Measurements from ENCODE around the gene PDE4B.

The PDE4B gene

DNA sequence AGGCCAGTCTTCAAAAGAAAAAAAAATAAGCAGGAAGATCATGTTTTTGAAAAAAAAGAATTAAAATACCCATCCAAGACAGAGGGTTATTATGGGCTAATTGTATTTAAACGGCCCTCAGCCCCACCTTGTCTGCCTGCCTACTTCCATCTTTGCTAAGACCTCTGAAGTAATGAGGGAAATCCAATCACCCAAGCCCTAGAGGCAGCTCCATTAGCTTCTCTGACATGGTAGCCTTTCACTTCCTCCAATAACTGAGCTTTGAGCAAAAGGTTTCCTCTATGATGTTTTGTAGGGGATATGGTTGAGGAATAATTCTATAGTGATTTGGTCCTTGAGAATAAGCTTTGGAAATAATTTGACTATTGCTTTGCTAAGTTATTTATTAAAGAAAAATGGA lies 563.1 kb downstream of the PDE4B start:
- Histone ChIP-seq H3K4me3 (ENCODE audit: low read length) (no peak overlapping the region), H3K36me3 (replicated peaks; ENCODE audit: low read depth, low read length) (peaks cover 27% of the 10 kb centered on the region), H3K9me3 (ENCODE audit: insufficient read depth, low read length) (no peaks in the 10 kb centered on the region), H3K27ac (ENCODE audit: low read length) (0 out of 2 replicates have a peak overlapping the region, but pooled peaks have one; percentile 9), H3K79me2 (ENCODE audit: low read length) (peaks cover 98% of the 10 kb centered on the region), H3K4me1 (ENCODE audit: low read length) (peaks cover 91% of the 10 kb centered on the region), H4K20me1 (ENCODE audit: insufficient read depth, low read length) (peaks cover 49% of the 10 kb centered on the region), H2AFZ (ENCODE audit: low read depth, low read length) (no peak overlapping the region), H3K4me2 (ENCODE audit: low read length) (peak overlapping the region; percentile 8), H3K9ac (ENCODE audit: low read length) (no peak overlapping the region), H3K27me3 (ENCODE audit: low read depth, low read length) (no peaks in the 10 kb centered on the region)
- TF ChIP-seq, protein P1, sequence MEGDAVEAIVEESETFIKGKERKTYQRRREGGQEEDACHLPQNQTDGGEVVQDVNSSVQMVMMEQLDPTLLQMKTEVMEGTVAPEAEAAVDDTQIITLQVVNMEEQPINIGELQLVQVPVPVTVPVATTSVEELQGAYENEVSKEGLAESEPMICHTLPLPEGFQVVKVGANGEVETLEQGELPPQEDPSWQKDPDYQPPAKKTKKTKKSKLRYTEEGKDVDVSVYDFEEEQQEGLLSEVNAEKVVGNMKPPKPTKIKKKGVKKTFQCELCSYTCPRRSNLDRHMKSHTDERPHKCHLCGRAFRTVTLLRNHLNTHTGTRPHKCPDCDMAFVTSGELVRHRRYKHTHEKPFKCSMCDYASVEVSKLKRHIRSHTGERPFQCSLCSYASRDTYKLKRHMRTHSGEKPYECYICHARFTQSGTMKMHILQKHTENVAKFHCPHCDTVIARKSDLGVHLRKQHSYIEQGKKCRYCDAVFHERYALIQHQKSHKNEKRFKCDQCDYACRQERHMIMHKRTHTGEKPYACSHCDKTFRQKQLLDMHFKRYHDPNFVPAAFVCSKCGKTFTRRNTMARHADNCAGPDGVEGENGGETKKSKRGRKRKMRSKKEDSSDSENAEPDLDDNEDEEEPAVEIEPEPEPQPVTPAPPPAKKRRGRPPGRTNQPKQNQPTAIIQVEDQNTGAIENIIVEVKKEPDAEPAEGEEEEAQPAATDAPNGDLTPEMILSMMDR (IDR thresholded peaks at IDR 0.05; ENCODE audit: low read depth, low read length): no peak
- no peak for TF ChIP-seq EZH2phosphoT487 (IDR thresholded peaks at IDR 0.05; ENCODE audit: low read depth)

DNA sequence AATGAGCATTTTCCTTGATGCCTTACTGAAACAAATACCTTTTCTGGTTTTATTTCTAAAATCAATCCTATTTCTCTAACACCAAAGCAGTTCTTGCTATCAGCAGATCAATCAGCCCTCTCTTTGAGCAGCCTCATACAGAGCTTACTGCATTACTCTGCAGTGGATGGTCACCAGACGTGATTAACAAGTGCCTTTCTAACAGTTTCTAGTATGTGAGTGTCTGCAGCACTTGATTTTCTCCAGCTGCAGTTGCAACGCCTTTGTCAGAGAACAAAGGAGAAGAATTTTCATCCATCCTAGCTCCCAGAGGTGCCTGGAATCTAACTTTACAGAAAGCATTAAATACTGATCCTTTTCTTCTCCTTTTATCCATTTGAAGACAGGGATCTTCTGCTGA lies 563.9 kb downstream of the PDE4B start:
- no peak overlapping the region for H3K4me2 ChIP-seq (ENCODE audit: low read length)
- TF ChIP-seq, protein P1 (IDR thresholded peaks at IDR 0.05; ENCODE audit: low read depth, low read length): no peak
- no peak for TF ChIP-seq EZH2phosphoT487 (IDR thresholded peaks at IDR 0.05; ENCODE audit: low read depth)
- H3K36me3 ChIP-seq (replicated peaks; ENCODE audit: low read depth, low read length): peaks cover 30% of the 10 kb centered on the region
- peaks cover 88% of the 10 kb centered on the region for H3K4me1 ChIP-seq (ENCODE audit: low read length)
- H2AFZ ChIP-seq (ENCODE audit: low read depth, low read length): no peak overlapping the region
- H3K79me2 ChIP-seq (ENCODE audit: low read length): peaks cover 95% of the 10 kb centered on the region
- H3K9ac ChIP-seq (ENCODE audit: low read length): no peak overlapping the region
- H3K9me3 ChIP-seq (ENCODE audit: insufficient read depth, low read length): no peaks in the 10 kb centered on the region
- no peak overlapping the region for H3K4me3 ChIP-seq (ENCODE audit: low read length)
- H4K20me1 ChIP-seq (ENCODE audit: insufficient read depth, low read length): peaks cover 41% of the 10 kb centered on the region
- H3K27me3 ChIP-seq (ENCODE audit: low read depth, low read length): no peaks in the 10 kb centered on the region
- H3K27ac ChIP-seq (ENCODE audit: low read length): no peak overlapping the region

DNA sequence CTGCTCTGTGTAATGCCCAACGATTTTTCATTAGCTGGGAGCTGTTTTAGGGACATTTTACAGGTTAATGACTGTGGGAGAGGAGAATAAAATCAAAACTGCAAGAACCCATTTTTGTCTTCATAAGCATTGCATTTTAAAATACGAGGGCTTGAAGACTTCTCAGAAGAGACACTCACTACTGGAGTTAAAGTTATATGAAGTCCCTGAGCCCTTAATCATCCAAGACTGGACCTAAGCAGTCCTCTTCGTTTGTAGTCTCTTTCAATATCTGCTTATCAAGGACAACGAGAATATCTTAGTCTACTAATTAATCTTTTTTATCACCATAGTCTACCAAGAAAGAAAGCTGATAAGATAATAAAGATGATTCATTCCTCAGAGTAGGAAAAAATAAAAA lies 564.3 kb downstream of the PDE4B start:
- Histone ChIP-seq H3K36me3 (replicated peaks; ENCODE audit: low read depth, low read length) (peaks cover 32% of the 10 kb centered on the region), H3K9me3 (ENCODE audit: insufficient read depth, low read length) (no peaks in the 10 kb centered on the region), H3K4me3 (ENCODE audit: low read length) (no peak overlapping the region), H3K27me3 (ENCODE audit: low read depth, low read length) (no peaks in the 10 kb centered on the region), H2AFZ (ENCODE audit: low read depth, low read length) (no peak overlapping the region), H3K4me2 (ENCODE audit: low read length) (no peak overlapping the region), H3K27ac (ENCODE audit: low read length) (no peak overlapping the region), H3K9ac (ENCODE audit: low read length) (no peak overlapping the region), H3K4me1 (ENCODE audit: low read length) (peaks cover 88% of the 10 kb centered on the region), H3K79me2 (ENCODE audit: low read length) (peaks cover 95% of the 10 kb centered on the region), H4K20me1 (ENCODE audit: insufficient read depth, low read length) (peaks cover 37% of the 10 kb centered on the region)
- TF ChIP-seq, protein P1 (IDR thresholded peaks at IDR 0.05; ENCODE audit: low read depth, low read length): no peak
- no peak for TF ChIP-seq EZH2phosphoT487 (IDR thresholded peaks at IDR 0.05; ENCODE audit: low read depth)

- Histone ChIP-seq H2AFZ (ENCODE audit: low read depth, low read length) (no peak overlapping the region), H3K4me1 (ENCODE audit: low read length) (peaks cover 88% of the 10 kb centered on the region), H3K79me2 (ENCODE audit: low read length) (peaks cover 95% of the 10 kb centered on the region), H4K20me1 (ENCODE audit: insufficient read depth, low read length) (peaks cover 31% of the 10 kb centered on the region), H3K27me3 (ENCODE audit: low read depth, low read length) (no peaks in the 10 kb centered on the region), H3K27ac (ENCODE audit: low read length) (no peak overlapping the region), H3K4me2 (ENCODE audit: low read length) (no peak overlapping the region), H3K9ac (ENCODE audit: low read length) (no peak overlapping the region), H3K36me3 (replicated peaks; ENCODE audit: low read depth, low read length) (peaks cover 39% of the 10 kb centered on the region), H3K4me3 (ENCODE audit: low read length) (no peak overlapping the region), H3K9me3 (ENCODE audit: insufficient read depth, low read length) (no peaks in the 10 kb centered on the region)
- no peak for TF ChIP-seq EZH2phosphoT487 (IDR thresholded peaks at IDR 0.05; ENCODE audit: low read depth)
- TF ChIP-seq, protein P1 (IDR thresholded peaks at IDR 0.05; ENCODE audit: low read depth, low read length): no peak
Observed at GRCh38 chr1:66357478-66358197, 564.9 kb downstream of the PDE4B start.
